ENCODE measurements around the gene NFIC. TPM values are rescaled to one million over a fixed set of nuclear protein-coding genes. Genes with fewer than 3 reads are reported as not detected.

Gene NFIC
- total and polyA plus RNA-seq, 2 of the 4 experiments (the other 2 are of a cell fraction), result 21.9 to 32.1 TPM

DNA sequence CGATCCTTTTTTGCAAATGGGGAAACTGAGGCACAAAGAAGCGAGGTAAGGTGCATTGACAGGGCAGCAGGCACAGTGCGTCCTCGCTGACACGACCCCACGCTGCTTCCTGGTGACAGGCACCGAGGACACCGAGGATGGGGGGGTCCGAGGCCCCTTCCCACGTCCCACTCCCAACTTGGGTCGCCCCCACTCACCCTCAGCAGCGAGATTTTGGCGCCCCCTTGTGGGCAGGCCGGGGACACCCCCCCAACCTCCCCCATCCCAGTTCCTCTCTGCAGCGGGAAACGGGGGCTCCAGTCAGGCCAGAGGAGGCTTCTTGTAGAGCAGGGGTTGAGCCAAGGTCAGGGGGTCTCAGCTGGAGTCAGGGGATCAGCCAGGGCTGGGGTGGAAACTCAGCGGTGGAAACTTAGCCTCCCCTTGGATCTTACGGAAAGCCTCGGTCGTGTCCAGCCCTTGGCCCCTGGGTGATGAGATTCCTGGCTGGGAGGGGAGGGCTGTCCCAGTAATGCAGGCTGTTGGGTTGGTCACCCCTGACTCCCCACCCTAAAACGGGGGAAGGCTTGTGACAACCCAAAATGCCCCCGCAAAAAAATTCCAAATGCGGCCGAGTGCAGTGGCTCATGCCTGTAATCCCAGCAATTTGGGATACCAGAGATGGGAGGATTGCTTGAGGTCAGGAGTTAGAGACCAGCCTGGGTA, 105.7 kb downstream of the NFIC start:
- Histone ChIP-seq H3K27ac (ENCODE audit: insufficient read depth, low read length) (no peak overlapping the region), H3K56ac (ENCODE audit: extremely low read depth, insufficient read depth, low read length) (no peak overlapping the region), H2BK5ac (ENCODE audit: low read depth, low read length, poor library complexity, severe bottlenecking) (no peak overlapping the region), H3K27me3 (ENCODE audit: control insufficient read depth, insufficient read depth, low read length) (peaks cover 12% of the 10 kb centered on the region), H2BK120ac (ENCODE audit: low read depth, low read length) (no peak overlapping the region), H3K23ac (ENCODE audit: low read depth, low read length) (no peak overlapping the region), H2AFZ (replicated peaks; ENCODE audit: low read length, poor library complexity) (peak overlapping the region; percentile 66), H4K91ac (ENCODE audit: insufficient read depth, low read depth, low read length) (no peak overlapping the region), H3K4ac (ENCODE audit: low read depth, low read length) (no peak overlapping the region), H3K4me1 (ENCODE audit: control insufficient read depth, insufficient read depth, low read length) (no peaks in the 10 kb centered on the region), H4K8ac (ENCODE audit: low read depth in 2 of 2, low read length in 2 of 2) (no peak overlapping the region), H3K4me3 (ENCODE audit: insufficient read depth, low read depth, low read length) (no peak overlapping the region), H3K36me3 (ENCODE audit: control insufficient read depth, insufficient read depth, low read length) (peaks cover 4% of the 10 kb centered on the region), H2BK15ac (ENCODE audit: low read depth, low read length) (no peak overlapping the region), H3K18ac (ENCODE audit: low read depth, low read length) (no peak overlapping the region), H3K14ac (replicated peaks; ENCODE audit: low read depth, low read length) (no peak overlapping the region), H2AK5ac (ENCODE audit: low read depth, low read length) (peak overlapping the region; percentile 85; the same call in 1 of the 2 replicates), H4K20me1 (ENCODE audit: insufficient read depth, low read length) (peaks cover 4% of the 10 kb centered on the region), H3K9me3 (ENCODE audit: control insufficient read depth, insufficient read depth, low read length) (no peaks in the 10 kb centered on the region; the same call in 1 of the 2 replicates), H3K9ac (ENCODE audit: low read depth, low read length) (no peak overlapping the region), H3K9me1 (ENCODE audit: insufficient read depth, low read length) (no peaks in the 10 kb centered on the region), H2AK9ac (replicated peaks; ENCODE audit: low read depth, low read length, poor library complexity) (peak overlapping the region; percentile 85), H3K4me2 (ENCODE audit: low read depth, low read length) (no peak overlapping the region), H2BK20ac (ENCODE audit: low read depth, low read length) (no peak overlapping the region), H4K5ac (ENCODE audit: low read depth, low read length) (no peak overlapping the region), H3K79me1 (ENCODE audit: low read depth in 1 of 2, low read length in 2 of 2) (peaks cover 0 to 4% of the 10 kb centered on the region in 2 experiments; a peak in 2 of 4 replicates)
- ChIA-PET CTCF (interaction anchor here (0.6 to 1.1 kb wide), 6 partner anchors 55 to 158 kb away, joined by 3 to 5 read pairs (median 4); no protein-coding TSS in a partner anchor), POLR2A (ENCODE audit: unreplicated experiment) (no interaction called here)
- dilution Hi-C loops (cut with HindIII; ENCODE audit: low sequenced_read_pairs, unreplicated experiment) (no loop called here), intact Hi-C loops (cut with micrococcal nuclease) (loop anchor here (5.0 kb wide), 1 partner anchor 165 kb away; no protein-coding TSS in a partner anchor), in situ Hi-C loops (cut with MboI; ENCODE audit: low sequenced_read_pairs) (loop anchor here (5.0 kb wide), 1 partner anchor 145 kb away; no protein-coding TSS in a partner anchor)
- ATAC-seq (ENCODE audit: low read depth) (peak; percentile 40; the same call in 1 of the 2 replicates), DNase-seq (no peak)
- WGBS, 2 experiments (ENCODE audit: extremely low coverage in 2 of 2, insufficient read length in 1 of 2), result 25% methylated on average over 4 of the region's 24 CpGs; no CpG with 5 or more reads in 1 of the 2 experiments
- no TSS peak for BruUV-seq (replicated peaks)
- TF ChIP-seq BHLHE40 (IDR thresholded peaks at IDR 0.05; ENCODE audit: low read depth, low read length), result no peak
- no peak for TF ChIP-seq RFX5 (IDR thresholded peaks at IDR 0.05; ENCODE audit: low read depth, low read length)
- no peak for TF ChIP-seq ELK1 (IDR thresholded peaks at IDR 0.05; ENCODE audit: borderline replicate concordance, low read depth, low read length)
- no peak for TF ChIP-seq POLR2A (IDR thresholded peaks at IDR 0.05; ENCODE audit: low read depth, low read length)
- TF ChIP-seq MAFK (IDR thresholded peaks at IDR 0.05; ENCODE audit: low read depth, low read length), result no peak
- no peak for TF ChIP-seq FOS (IDR thresholded peaks at IDR 0.05; ENCODE audit: low read depth, low read length)
- no peak for TF ChIP-seq CHD1 (IDR thresholded peaks at IDR 0.05; ENCODE audit: low read depth, low read length)
- TF ChIP-seq RCOR1 (IDR thresholded peaks at IDR 0.05; ENCODE audit: insufficient replicate concordance, low read length), result no peak
- peak; percentile 58 for TF ChIP-seq SMC3 (IDR thresholded peaks at IDR 0.05; ENCODE audit: low read depth, low read length)
- no peak for TF ChIP-seq NFE2L2 (IDR thresholded peaks at IDR 0.05; ENCODE audit: low read depth, low read length)
- peak; percentile 79; the same call in 1 of the 2 replicates for TF ChIP-seq MAZ (IDR thresholded peaks at IDR 0.05; ENCODE audit: borderline replicate concordance, low read depth, low read length)
- TF ChIP-seq, protein P1, sequence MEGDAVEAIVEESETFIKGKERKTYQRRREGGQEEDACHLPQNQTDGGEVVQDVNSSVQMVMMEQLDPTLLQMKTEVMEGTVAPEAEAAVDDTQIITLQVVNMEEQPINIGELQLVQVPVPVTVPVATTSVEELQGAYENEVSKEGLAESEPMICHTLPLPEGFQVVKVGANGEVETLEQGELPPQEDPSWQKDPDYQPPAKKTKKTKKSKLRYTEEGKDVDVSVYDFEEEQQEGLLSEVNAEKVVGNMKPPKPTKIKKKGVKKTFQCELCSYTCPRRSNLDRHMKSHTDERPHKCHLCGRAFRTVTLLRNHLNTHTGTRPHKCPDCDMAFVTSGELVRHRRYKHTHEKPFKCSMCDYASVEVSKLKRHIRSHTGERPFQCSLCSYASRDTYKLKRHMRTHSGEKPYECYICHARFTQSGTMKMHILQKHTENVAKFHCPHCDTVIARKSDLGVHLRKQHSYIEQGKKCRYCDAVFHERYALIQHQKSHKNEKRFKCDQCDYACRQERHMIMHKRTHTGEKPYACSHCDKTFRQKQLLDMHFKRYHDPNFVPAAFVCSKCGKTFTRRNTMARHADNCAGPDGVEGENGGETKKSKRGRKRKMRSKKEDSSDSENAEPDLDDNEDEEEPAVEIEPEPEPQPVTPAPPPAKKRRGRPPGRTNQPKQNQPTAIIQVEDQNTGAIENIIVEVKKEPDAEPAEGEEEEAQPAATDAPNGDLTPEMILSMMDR (conservative IDR thresholded peaks at IDR 0.05; ENCODE audit: low read depth, low read length), result peak; percentile 69
- TF ChIP-seq RAD21 (IDR thresholded peaks at IDR 0.05; ENCODE audit: low read length), result peak; percentile 74
- TF ChIP-seq MXI1 (IDR thresholded peaks at IDR 0.05; ENCODE audit: borderline replicate concordance, low read depth, low read length), result no peak
- TF ChIP-seq, protein P2, sequence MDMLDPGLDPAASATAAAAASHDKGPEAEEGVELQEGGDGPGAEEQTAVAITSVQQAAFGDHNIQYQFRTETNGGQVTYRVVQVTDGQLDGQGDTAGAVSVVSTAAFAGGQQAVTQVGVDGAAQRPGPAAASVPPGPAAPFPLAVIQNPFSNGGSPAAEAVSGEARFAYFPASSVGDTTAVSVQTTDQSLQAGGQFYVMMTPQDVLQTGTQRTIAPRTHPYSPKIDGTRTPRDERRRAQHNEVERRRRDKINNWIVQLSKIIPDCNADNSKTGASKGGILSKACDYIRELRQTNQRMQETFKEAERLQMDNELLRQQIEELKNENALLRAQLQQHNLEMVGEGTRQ (IDR thresholded peaks at IDR 0.05; ENCODE audit: low read depth, low read length), result no peak
